Activated CD4-positive, CD25-positive, alpha-beta regulatory T cell (primary cell): ENCODE results near the gene SHC1.

Experiments used
- DNase-seq, 4 experiments: peaks; one replicate each; lab custom pipeline; 2025; lab: John Stamatoyannopoulos, UW

The SHC1 gene

DNA sequence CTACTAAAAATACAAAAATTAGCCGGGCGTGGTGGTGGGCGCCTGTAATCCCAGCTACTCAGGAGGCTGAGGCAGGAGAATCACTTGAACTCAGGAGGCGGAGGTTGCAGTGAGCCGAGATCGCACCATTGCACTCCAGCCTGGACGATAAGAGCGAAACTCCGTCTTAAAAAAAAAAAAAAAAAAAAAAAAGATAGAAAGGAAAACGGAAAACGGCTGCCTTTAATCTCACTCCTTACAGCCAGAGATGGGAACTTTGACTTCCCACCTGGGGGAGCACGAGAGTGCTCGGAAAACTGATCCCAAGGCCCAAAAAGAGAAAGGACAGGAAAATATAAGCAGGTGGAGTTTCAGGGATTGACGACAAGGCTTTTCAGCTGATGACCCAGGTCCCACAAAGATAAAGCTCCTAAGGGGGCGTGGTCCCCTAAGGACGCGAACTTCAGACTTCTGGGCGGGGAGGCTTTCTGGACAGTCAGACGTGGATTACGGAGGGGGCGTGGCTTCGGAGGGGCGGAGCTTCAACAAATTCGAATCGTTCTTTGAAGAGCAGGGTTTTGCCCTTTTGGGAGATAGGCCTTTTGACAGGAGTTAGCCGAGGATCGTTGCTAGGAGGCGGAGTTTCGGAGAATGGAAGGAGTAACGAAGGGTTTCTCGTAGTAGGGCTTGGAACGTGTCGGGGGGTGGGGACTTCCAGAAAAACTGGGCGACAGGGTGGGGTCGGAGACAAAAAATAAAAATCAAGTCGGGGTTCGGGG is 3.0 kb upstream of the SHC1 start:
- peak; percentile 69 to 87 (median 75) for DNase-seq

DNA sequence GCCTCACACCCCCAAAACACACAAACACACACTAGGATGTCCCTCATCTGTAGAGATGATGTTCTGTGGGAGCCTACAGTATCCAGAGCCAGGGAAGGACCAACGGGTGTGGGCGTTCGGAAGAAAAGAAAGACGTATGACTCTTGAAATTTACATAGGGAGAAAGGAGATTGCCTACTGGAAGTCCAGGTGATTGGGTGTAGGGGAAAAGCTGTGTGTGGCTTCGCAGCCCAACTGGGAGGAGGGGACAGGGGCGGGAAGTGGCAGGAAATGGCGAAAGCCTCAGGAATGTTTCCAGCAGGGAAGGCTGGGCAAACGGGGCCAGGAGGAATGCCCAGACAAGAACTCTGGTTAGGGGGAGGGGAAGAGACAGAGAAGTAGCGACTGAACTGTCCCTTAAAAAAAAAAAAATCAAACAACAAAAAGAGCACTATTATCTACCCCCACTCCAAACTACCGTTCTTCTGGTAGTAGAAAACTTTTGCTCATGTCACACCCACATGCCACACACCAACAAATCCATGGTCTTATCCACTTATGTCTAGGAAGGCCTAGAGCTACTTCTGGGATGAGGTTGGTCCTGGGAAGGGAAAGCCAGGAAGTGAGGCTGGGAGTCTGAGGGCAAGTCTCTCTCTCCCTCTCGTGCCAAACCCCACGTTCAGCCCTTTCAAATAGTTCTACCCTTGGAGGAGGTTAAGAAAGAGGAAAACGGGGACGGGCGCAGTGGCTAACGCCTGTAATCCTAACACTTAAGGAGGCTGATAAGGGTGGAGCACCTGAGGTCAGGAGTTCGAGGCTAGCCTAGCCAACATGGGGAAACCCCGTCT is 2.2 kb upstream of the SHC1 start:
- DNase-seq = no peak

DNA sequence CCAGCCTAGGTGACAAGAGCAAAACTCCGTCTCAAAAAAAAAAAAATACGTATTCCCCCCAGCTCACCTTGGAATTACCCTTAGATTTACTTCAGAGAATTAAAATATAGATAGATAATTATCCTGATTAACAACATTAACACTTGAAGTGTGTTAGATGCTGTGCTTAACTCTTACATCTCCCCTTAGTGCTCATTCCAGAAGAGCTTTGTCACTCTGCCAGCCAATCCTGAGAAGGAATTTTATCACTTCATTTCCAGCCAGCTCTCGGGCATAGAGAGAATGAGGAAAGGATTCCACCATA is 1.6 kb upstream of the SHC1 start:
- DNase-seq = no peak

DNA sequence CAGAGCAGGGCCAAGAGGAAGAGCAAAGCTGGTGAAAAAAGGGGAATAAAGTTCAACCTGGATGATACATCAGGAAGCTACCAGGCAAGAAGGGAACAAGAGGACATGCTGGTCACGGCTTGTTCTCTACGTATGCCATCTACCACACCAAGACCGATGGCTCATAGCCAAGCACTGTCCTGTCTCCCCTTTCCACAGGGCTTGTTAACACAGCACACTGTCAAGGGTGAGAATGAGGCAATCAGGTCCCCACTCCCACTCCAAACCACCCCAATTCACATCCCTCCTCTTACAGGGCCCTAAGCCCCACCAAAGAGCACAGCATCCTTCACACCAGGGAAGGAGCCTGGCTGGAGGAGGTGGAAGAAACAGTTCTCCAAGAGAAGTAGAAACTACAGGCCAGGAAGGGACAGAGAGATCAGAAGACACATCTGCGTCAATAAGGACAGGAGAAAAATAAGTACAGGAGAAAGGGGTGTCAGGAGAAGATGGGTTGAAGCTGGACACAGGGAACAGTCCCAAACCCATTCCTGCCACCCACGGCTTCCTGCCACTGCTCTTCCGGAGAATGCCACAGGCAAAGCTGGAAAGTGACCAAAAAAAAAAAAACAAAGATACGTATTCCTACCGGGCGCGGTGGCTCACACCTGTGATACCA is 923 bp upstream of the SHC1 start:
- no peak for DNase-seq

DNA sequence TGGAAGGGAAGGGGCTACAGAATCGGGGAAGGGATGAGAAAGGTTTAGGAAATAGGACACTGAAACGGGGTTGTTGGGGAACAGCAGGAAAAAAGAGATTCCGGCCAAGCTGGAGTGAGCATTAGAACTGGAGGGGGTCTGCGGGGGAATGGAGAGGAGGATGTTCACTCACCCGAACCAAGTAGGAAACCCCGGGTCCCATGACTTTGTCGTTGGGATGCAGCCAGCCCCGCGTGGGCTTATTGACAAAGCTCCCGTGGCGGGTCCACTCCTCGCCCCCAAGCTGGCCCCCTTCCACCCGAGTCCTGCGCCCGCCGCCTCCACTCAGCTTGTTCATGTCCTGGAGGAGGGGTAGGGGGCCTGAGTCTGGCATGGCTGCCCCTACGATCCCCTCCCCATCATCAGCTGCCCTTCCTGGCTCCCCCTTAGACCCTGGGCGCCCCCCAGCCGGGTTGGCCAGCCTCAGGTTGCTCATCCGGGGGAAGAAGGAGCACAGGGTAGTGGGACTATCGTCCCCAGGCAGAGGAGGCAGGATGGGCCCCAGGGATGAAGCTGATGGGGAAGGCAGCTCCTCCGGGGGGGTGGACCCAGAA is 591 bp downstream of the SHC1 start:
- no peak for DNase-seq

DNA sequence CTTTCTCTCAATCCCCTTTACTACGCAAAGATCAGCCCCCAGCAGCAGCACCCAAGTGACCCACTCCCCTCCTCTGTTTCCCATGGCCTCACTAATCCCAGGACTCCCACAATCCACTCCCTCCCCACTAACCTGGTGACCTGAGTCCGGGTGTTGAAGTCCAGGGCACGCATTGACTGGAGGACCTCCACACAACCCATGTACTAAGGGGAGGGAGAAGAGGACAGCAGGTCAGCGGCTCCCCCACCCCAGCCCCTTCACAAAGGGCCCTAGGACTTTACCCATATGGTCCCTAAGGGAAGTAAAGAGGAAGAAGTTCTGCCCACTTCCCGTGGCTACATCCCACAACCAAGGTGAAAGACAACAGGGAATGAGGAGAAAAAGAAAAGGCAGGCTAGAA is 1.3 kb downstream of the SHC1 start:
- DNase-seq = no peak

DNA sequence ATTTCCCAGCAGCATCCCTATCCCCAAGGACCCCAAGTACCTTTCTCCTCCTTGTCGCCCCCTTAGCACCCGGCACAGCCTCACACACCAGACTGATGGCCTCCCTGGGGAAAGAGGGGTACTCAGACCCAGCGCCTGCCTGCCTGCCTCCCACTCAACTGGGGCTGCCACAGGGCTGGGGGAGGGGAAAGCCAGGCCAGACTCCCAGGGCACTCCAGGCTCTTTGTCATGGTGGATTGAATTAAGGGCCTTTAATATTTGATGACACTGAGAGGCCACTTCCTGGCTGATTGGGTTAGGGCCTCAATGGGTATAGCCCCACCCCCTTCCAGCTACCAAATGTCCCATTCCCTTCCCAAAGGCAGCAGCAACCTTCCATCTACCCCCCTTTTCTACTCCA is 1.8 kb downstream of the SHC1 start:
- DNase-seq = no peak

DNA sequence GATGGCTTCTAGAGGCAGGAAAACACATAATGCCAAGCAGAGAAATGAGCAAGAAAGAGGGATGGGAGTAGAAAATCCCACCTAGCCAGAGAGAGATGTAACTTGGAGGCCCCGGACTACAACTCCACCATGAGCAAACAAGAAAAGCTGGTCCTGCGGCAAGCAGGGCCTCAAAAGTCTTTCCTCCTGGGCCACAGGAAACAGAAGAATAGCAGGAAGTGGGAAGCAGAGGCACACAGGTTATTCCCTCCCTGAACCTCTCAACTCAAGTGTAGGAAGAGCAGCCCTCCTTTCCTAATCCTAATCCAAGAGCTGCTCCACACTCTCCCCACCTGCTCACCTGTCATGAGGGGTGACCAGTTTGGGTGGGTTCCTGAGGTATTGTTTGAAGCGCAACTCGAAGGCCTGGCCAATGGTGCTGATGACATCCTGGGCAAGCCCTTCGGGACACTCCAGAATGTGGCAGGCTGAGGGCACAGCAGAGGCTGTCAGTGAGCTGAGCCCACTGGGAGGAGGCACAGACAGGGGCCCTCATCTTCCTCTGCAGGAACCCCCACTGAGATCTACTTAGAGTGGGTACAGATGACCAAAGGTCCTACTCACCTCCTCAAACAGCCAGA is 3.1 kb downstream of the SHC1 start:
- no peak for DNase-seq

DNA sequence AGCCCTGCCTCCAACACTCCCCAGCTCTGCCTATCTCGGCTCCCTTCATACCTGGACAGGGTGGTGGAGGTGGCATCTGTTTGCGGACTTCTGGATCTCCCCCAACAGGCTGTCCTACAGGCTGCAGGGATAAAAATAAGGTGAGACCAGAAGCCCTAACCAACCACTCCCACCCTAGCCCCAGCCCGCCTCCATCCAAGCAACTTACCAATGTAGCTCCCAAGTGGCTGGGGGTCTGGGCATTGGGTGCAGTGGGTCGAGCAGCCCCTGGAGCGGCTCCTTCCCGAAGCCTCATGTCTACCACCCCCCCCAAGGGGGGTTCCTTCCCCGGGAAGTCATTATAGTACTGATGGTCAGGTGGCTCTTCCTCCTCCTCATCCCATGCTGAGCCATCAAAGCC is 4.4 kb downstream of the SHC1 start:
- DNase-seq = no peak

DNA sequence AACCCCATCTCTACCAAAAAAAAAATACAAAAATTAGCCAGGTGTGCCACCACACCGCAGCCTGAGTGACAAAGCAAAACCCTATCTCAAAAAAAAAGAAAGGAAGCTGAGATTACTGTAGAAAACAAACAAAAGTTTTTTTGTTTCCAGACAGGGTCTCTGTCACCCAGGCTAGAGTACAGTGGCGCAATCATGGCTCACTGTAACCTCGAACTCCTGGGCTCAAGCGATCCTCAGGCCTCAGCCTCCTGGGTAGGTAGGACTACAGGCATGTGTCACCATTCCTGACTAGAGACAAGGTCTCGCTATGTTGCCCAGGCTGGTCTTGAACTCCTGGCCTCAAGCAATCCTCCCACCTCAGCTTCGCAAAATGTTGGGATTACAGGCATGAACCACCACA is 6.2 kb downstream of the SHC1 start:
- no peak for DNase-seq

DNA sequence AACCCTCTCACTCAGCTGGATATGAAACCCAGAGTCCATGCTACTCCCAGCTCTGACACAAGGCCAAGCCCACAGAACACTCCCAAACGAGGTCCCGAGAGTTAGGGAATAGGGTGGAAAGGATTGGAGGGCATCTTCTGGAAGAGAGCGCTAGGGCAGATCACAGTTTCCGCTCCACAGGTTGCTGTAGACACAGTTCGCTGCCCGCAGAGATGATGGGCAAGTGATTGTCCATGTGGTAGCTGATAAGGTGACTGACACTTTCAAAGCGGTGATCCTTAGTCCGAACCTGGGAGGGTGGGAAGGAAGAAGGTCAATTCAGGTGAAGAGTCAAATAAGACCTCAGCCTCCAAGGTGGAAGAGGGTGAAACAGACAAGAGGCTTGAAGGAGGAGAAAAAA is 6.9 kb downstream of the SHC1 start:
- no peak for DNase-seq

DNA sequence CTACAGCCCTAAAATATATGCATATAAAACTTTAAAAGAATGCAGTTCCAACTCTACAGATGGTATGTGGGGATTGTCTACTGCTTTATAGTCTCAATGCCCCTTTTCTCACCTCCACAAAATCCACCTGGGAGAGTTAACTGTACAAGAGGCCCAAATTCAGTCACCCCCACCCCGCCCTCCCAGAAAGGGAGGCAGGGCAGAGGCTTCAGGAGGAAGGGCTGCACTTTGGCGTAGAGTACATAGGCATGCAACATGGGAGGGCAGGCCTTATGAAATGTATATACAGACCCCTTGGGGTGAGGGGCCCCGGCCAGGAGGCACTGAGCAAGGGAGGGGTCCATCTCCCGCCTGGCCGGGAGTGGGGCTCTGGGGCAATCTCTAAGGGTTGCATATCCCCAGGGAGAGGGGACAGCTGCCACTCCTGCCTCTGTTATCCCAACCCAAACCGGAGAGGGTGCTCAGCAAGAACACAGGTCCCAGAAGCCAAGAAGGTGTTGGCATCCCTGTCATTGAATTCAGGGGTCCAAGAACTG is 7.7 kb downstream of the SHC1 start:
- DNase-seq = no peak

DNA sequence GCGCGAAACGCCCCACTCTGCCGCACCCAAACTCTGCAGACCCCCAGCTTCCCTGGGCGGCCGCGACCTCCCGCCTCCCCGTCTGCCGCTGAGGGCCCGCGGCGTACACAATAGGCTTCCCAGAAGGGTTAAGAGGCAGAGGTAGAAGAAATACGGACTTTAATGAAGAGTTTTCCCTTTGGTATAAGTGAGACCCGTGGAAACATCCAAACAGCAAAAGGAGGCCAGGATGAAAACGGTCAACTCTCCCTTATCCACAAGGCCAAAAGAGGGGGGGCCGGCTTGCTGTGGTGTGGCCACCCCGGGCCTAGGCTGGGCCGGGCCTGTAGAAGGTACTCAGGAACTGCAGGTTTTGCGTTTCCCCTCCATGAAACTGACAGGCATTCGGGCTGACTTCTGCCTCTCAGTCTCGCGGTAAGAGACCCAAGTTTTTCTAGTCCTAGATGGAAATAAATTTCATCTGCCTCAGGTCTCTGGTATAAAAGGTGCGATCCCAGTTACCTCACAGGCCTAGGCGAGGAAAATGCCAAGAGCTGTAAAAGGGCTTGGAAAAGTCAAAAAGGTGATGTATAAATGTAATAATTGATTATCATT is 8.3 kb downstream of the SHC1 start:
- no peak for DNase-seq

DNA sequence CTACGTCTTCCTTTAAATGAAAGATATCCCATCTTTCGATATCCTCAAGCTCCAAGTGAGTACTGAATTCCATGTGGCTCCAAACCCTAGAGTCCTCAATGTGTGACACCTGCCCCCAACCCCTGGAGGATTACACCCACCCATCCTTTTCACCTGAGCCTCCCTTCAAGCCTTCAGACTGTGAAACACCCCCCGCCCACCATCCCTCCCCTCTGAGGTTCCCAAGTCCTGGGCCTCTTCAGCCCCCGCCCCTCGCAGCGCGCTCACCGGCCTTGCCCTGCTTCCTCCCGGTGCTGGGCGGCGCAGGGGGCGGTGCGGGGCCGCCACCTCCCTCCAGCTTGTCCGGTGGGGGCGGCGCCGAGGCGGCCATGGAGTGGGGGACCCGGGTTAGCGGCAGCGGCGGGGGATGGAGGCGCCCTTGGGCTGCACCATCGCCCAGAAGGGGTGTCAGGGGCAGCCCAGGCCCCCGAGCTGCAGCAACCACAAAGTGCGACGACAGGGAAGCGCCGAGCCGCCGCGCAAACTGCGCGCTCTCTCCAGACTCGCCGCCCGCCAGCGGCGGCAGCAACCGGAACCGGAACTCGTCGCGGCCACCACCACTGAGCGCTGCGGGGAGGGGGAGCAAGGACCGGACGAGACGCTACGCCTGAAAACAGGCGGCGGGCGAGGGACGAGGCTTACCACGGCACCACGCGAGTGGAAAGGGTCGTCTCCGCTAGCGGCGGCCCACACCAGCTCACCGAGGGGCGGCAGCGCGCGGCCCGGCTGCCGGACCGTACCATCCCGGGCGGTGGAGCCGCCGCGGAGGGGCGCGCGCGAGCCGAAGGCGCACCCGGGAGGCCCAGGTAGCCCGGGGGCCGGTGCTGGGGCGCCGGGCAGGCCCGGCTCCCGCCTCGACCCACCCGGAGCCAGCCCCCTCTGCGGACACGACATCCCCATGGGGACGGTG is 9.1 kb downstream of the SHC1 start, which contains the start of gene PYGO2:
PYGO2 (minus strand) TSS at position 576 of the 949 bp plus-strand sequence; CDS start at position 370, 206 bp downstream.
- peak; percentile 67 to 72 (median 70) for DNase-seq

DNA sequence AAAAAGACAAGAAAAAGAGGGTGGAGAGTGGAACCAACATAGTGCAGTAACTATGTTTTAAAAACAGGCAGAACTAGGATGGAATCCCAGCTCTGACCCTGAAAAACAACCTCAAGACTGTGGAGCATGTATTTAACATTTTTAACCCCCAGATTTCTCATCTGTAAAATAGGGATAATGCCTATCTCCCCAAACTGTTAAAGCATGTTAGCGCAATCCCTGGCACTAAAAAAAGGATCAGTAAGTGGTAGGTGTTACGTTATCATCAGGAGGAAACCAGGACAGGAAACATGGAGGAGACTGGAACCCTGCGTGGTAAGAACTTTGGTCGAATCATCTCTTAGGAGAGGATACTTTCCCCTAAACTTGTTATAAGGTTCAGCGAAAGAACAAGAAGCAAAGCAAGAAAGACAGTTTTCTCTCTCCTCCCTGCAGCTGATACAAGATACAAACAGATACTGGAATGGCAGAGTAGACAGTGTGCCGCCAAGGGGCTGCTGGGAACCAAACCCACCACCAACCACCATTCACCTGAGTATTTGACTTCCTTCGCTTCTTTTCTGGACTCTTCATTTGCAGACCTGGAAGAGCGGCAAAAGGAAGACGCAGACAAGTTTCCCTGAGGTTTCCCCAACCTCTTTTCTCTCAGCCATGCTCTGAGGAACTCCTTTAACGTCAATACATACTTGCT is 10.0 kb downstream of the SHC1 start:
- no peak for DNase-seq

DNA sequence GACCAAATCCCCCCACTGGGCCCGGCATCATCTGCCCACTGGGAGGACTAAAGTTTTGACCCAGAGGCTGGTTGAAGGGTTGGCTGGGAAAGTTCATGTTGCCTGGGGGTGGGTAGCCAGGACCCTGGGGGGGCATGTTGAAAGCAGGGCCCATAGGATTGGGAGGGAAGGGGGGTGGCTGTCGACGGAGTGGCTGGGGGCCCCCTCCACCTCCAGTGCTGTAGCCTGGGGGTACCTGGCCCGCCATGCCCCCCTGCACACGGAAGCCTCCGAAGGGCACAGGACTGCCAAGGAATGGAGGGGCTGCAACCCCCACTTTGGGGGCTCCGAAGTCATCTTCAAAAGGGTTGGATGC is 11.1 kb downstream of the SHC1 start:
- DNase-seq = no peak

DNA sequence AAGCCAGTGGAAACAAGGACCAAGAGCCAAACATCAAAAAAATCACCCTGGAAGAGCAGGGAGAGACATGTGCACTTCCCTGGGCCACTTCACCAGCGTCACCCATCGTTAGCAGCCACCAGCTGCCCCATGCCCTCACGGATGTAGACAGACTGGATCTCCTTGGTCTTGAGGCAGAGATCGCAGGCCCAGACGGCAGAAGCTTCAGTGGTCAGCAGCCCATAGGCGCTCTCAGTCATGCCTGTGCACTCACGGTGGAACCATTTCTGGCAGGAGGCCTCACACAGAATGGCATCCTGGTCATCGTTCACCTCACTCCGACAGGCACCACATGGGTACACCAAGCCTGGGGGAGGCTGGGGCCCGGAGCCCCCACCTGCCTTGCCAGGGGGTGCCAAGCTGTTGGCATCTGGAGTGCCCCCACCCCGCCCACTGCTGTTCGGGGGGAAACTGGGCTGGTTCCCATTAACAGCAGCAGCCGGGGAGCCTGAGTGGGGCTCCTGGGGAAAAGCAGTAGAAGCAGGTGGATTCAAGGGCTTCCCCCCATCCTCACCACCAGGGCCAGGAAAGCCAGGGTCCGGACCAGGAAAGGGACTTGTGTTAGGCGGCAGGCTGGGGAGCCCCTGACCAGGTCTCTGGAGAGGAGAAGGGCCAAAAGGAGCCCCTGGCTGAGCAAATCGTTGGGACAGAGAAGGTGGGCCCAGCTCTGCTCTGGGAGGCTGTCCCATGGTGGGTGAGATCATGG is 11.7 kb downstream of the SHC1 start:
- no peak for DNase-seq

DNA sequence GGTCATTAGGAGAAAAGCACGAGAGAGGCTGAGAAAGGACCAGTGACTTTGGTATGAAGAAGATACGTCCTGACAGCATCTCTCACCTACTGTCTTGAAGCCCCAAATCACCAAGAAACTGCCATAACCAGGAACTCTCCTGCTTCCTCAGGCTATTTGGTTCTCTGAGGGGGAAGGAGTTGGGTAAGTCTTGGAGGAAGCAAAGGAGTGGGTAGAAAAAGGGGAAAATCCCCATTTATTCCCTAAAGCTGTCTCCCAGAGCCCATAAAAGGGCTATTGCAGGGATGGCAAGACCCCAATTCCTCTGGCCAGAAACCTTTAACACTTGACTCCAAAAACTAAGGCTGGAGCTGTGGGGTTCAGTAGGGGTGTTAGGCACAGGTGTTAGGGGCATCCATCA is 12.5 kb downstream of the SHC1 start:
- DNase-seq = no peak

DNA sequence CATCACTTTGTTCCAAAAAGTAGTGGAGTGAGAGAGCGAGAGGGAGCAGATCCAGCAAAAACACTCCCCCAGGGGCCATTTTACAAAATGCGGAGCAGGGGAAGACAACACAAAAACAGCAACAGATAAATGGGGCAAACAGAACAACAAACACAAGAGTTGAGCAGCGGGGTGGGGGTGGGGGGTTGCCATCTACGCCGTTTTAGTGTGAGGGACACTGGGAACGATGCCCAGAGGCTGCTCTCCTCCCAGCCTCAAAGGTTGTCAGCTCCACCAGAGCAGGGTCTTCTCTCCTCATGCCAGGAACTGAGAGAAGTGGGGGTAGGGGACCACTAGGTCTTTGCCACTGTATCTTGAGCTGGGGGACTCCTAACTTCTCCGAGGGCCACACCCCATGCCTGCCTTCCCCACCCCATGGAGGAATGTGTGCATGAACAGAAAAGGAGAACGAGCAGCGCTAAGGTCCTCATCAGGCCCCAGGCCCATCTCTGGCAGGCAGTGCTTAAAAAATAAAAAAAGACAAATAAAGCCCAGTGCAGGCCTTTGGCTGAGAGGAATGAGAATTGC is 13.4 kb downstream of the SHC1 start:
- no peak for DNase-seq
